Activated CD8-positive, alpha-beta memory T cell treated with anti-CD3 and anti-CD28 coated beads for 36 hours (primary cell): ENCODE data around the gene PRKCSH. TPM values are rescaled to one million over a fixed set of nuclear protein-coding genes. Genes with fewer than 3 reads are reported as not detected.

Source experiments
- CTCF ChIA-PET: fragments of 350-600 bp; sonication (Branson Sonifier 250); formaldehyde crosslinking; loops from one replicate; lab custom pipeline; 2021; ENCODE audit warnings: antibody characterized with exemption; lab: Charles Lee
- POLR2A ChIA-PET: fragments of 350-600 bp; sonication (Branson Sonifier 250); formaldehyde crosslinking; loops from one replicate; lab custom pipeline; 2021; ENCODE audit warnings: antibody characterized with exemption; lab: Charles Lee
- total RNA-seq, 2 experiments: library from RNA; stranded (reverse); gene quantifications; one replicate each; pipeline ENCODE4 v1.2.3, GENCODE V29; 2021

PRKCSH gene, protein sequence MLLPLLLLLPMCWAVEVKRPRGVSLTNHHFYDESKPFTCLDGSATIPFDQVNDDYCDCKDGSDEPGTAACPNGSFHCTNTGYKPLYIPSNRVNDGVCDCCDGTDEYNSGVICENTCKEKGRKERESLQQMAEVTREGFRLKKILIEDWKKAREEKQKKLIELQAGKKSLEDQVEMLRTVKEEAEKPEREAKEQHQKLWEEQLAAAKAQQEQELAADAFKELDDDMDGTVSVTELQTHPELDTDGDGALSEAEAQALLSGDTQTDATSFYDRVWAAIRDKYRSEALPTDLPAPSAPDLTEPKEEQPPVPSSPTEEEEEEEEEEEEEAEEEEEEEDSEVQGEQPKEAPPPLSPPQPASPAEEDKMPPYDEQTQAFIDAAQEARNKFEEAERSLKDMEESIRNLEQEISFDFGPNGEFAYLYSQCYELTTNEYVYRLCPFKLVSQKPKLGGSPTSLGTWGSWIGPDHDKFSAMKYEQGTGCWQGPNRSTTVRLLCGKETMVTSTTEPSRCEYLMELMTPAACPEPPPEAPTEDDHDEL
- 100 to 1,000 TPM; 254 to 256 TPM for total RNA-seq

DNA sequence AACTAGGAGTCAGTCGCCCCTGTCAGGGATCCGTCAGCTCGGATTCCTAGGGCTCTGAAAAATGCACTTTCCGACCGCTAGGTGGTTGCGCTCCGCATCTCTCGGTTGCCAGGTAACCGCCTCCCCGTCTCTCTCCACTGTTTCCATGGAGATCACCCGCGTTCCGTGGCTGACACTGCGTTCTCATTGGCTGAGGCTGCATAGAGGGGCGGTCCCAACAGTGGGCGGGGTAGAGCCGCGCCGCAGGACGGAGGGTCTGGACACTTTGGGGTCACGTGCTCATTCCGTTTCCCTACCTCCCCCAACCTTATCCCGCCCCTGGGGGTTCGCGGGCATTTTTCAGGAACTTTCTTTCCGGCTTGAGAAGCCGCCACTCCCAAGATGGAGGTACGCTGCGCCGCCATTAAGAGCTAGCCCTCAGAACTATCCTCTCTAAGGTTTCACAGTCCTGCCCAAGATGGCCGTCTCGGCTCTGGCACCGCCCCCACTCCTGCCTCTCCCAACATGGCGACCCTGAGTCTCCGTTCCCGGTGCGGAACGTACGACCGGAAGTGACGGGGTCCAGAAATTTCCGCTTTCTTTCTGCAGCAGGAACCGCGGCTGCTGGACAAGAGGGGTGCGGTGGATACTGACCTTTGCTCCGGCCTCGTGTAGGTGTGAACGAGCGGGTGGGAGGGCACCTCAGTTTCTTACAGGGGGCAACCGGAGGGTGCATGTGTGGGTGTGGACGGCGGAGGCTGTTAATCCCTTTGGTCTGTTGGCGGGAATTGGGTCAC lies at the start of gene PRKCSH, which contains the start of gene ODAD3:
TSS of gene PRKCSH (plus strand) at position 579 of the 776 bp plus-strand sequence. CDS start 483 bp downstream, outside the sequence.
TSS of gene ODAD3 (minus strand) at position 65 of the 776 bp plus-strand sequence. CDS start 105 bp downstream, outside the sequence.
- POLR2A ChIA-PET = interaction anchor here (0.6 to 1.1 kb wide), 4 partner anchors 13 to 1245 kb away, joined by 3 to 5 read pairs (median 4); no protein-coding TSS in a partner anchor
- CTCF ChIA-PET = interaction anchor here (0.7 to 4.0 kb wide), 9 partner anchors 8 to 111 kb away, joined by 3 to 25 read pairs (median 4); partner anchors contain the start of gene RGL3

GRCh38 chr19:11387162-11388034 lies 48.0 kb upstream of the PRKCSH start:
- ChIA-PET CTCF (interaction anchor here (0.5 to 1.2 kb wide), 3 partner anchors 48 to 777 kb away, joined by 3 read pairs; partner anchors contain the start of genes ODAD3 and PRKCSH), POLR2A (interaction anchor here (0.7 kb wide), 1 partner anchor 1253 kb away, joined by 5 read pairs; no protein-coding TSS in a partner anchor)

GRCh38 chr19:11390359-11390758 lies 45.1 kb upstream of the PRKCSH start:
- POLR2A ChIA-PET = interaction anchor here (0.5 to 0.6 kb wide), 2 partner anchors 53 to 376 kb away, joined by 3 read pairs; no protein-coding TSS in a partner anchor
- CTCF ChIA-PET = interaction anchor here (1.1 kb wide), 2 partner anchors 9 to 28 kb away, joined by 3 read pairs; partner anchors contain the start of gene RGL3

GRCh38 chr19:11390933-11391680 lies 44.3 kb upstream of the PRKCSH start:
- ChIA-PET CTCF (interaction anchor here (0.6 to 1.1 kb wide), 3 partner anchors 10 to 24 kb away, joined by 3 to 6 read pairs (median 3); no protein-coding TSS in a partner anchor), POLR2A (interaction anchor here (0.5 kb wide), 1 partner anchor 53 kb away, joined by 3 read pairs; no protein-coding TSS in a partner anchor)

GRCh38 chr19:11397089-11397610 lies 38.3 kb upstream of the PRKCSH start:
- POLR2A ChIA-PET = no interaction called here
- CTCF ChIA-PET = interaction anchor here (1.1 kb wide), 1 partner anchor 13 kb away, joined by 4 read pairs; the partner anchor contains the start of gene EPOR

- CTCF ChIA-PET = no interaction called here
- POLR2A ChIA-PET = no interaction called here
Observed at GRCh38 chr19:11399667-11400066, 35.8 kb upstream of the PRKCSH start.

GRCh38 chr19:11400798-11401197 lies 34.6 kb upstream of the PRKCSH start:
- CTCF ChIA-PET = no interaction called here
- POLR2A ChIA-PET = interaction anchor here (0.7 kb wide), 1 partner anchor 203 kb away, joined by 7 read pairs; no protein-coding TSS in a partner anchor

GRCh38 chr19:11401808-11402543 lies 33.5 kb upstream of the PRKCSH start:
- ChIA-PET POLR2A (no interaction called here), CTCF (interaction anchor here (0.8 kb wide), 1 partner anchor 158 kb away, joined by 3 read pairs; no protein-coding TSS in a partner anchor)

DNA sequence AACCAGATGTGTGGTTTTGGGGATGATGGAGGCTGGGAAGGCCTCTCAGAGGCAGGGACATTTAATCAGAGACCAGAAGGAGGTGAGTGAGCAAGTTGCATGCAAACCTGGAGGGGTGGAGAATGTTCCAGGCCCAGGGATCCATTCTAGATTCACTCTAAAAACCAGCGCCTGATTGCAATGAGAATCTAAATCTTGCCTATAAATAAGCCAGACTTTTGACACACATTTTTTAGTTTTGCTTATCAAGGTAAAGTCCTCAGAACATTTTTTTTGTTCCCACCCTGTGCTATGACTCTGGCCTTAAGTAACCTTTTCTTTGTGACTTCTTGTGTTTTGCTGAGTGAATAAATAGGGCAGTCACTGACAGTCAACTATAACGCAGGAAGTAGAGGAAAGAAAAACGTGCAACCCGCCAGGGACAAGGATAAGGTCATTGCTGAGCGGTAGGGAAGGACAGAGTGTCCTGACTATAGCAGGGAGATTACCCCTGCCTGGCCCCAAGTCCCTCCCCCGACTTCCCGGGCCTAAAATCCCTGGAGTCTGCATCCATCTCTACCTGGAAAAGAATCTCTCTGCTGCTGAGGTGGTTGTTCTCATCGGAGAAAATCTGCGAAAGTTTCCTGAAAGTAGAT lies 30.7 kb upstream of the PRKCSH start:
- POLR2A ChIA-PET = no interaction called here
- CTCF ChIA-PET = no interaction called here

- POLR2A ChIA-PET = no interaction called here
- CTCF ChIA-PET = interaction anchor here (0.7 to 1.8 kb wide), 2 partner anchors 25 to 94 kb away, joined by 3 to 5 read pairs; no protein-coding TSS in a partner anchor
Observed at GRCh38 chr19:11405846-11406643, 29.4 kb upstream of the PRKCSH start.

DNA sequence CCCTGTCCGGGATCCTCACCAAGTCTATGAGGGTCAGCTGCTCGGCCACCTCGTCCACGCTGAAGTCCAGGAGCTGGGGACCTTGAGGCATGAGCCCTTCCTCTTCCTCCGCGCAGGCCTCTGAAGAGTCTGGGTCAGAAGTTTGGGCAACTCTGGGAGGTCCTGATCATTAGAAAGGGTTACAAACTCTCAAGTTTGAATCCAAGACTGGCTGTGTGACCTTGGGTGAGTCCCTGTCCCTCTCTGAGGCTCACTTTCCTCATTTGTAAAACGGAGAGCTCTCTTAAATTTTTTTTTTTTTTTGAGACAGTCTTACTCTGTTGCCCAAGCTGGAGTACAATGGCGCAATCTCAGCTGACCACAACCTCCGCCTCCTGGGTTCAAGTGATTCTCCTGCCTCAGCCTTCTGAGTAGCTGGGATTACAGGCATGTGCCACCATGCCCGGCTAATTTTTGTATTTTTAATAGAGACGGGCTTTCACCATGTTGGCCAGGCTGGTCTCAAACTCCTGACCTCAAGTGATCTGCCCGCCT lies 28.7 kb upstream of the PRKCSH start:
- ChIA-PET CTCF (interaction anchor here (0.6 to 1.8 kb wide), 3 partner anchors 25 to 1208 kb away, joined by 3 to 5 read pairs (median 4); no protein-coding TSS in a partner anchor), POLR2A (interaction anchor here (0.7 kb wide), 1 partner anchor 76 kb away, joined by 3 read pairs; no protein-coding TSS in a partner anchor)

DNA sequence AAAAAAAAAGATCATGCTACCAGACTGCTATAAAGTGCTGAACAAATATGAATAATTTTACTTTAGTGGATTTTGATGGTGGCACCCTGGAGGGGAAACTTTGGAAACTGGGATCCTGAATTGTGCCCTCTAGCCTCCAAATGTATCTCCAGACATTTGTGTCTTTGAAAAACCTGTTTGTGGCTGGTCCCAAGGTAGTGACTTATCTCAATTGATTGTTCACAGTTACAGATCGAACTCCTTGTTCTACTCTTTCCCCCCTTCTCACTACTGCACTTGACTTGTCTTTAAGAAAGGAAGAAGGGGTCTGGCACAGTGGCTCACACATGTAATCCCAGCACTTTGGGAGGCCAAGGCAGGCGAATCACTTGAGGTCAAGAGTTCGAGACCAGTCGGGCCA lies 26.8 kb upstream of the PRKCSH start:
- POLR2A ChIA-PET = no interaction called here
- CTCF ChIA-PET = no interaction called here

DNA sequence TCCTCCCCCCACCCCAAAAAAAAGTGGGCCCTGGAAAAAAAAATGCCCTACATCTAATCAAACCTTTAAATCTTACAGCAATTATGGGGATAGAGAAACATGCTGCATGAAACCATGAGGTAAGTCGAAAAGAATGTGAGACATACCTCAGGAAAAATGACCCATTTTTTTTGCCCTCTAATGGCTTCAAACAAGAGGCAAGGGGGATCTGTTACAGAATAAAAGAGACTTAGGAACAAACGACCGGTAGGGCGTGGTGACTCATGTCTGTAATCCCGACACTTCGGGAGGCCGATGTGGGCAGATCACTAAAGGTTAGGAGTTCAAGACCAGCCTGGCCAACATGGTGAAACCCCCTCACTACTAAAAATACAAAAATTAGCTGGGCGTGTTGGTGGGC lies 24.8 kb upstream of the PRKCSH start:
- ChIA-PET POLR2A (no interaction called here), CTCF (interaction anchor here (0.7 kb wide), 1 partner anchor 19 kb away, joined by 6 read pairs; no protein-coding TSS in a partner anchor)

GRCh38 chr19:11414544-11414943 lies 20.9 kb upstream of the PRKCSH start:
- POLR2A ChIA-PET = no interaction called here

More at GRCh38 chr19:11414544-11414943, 20.9 kb upstream of the PRKCSH start:
- CTCF ChIA-PET = no interaction called here
